ENCODE measurements around the gene SNRPB. TPM values are rescaled to one million over a fixed set of nuclear protein-coding genes. Genes with fewer than 3 reads are reported as not detected.
"Not testable (repeated sequence)": the region's sequence is repeated elsewhere in the genome, so short reads cannot be mapped to it uniquely, and the experiment has no call there.

The SNRPB gene
- 101 TPM for total RNA-seq

- DNase-seq: peak; percentile 99
Measured at GRCh38 chr20:2470423-2471193, at the start of gene SNRPB. Gene SNRPB, minus strand, starts transcription at chr20:2470789. Its CDS starts 99 bp downstream, at chr20:2470690.

GRCh38 chr20:2519115-2519809 is 48.7 kb upstream of the SNRPB start:
- no peak for DNase-seq

- DNase-seq: no peak
Measured at GRCh38 chr20:2518558-2518957, 48.0 kb upstream of the SNRPB start.

DNA sequence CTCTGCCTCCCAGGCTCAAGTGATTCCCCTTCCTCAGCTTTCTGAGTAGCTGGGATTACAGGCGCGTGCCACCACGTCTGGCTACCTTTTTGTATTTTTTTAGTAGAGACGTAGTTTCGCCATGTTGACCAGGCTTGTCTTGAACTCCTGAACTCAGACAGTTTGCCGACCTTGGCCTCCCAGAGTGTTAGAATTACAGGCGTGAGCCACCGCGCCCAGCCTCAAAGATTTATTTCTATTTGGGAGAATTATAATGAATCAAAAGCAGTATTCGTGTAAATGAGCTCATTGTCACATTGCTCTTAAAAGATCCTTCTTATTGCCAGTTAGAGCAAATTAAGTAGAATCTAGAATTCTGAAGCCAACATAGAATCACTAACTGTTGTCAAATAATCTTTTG is 47.5 kb upstream of the SNRPB start:
- no peak for DNase-seq

GRCh38 chr20:2516399-2516798 is 45.8 kb upstream of the SNRPB start:
- DNase-seq: no peak

- no peak for DNase-seq
Measured at GRCh38 chr20:2515203-2515602, 44.6 kb upstream of the SNRPB start.

- DNase-seq: no peak
Measured at GRCh38 chr20:2509794-2510193, 39.2 kb upstream of the SNRPB start.

DNA sequence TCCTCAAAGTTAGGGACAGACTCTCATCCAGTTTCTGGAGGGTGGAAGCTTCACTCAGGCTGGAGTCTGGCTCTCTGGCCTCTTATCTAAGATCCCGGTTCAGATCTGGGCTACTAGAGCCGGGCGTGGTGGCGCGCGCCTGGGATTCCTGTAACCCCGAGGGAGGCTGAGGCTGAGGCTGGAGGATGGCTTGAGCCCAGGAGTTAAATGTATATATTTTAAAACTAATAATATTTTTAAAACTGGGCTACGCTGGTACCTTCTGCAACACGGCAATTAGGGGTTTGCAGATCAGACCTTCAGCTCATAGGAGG is 38.8 kb upstream of the SNRPB start:
- DNase-seq: no peak

DNA sequence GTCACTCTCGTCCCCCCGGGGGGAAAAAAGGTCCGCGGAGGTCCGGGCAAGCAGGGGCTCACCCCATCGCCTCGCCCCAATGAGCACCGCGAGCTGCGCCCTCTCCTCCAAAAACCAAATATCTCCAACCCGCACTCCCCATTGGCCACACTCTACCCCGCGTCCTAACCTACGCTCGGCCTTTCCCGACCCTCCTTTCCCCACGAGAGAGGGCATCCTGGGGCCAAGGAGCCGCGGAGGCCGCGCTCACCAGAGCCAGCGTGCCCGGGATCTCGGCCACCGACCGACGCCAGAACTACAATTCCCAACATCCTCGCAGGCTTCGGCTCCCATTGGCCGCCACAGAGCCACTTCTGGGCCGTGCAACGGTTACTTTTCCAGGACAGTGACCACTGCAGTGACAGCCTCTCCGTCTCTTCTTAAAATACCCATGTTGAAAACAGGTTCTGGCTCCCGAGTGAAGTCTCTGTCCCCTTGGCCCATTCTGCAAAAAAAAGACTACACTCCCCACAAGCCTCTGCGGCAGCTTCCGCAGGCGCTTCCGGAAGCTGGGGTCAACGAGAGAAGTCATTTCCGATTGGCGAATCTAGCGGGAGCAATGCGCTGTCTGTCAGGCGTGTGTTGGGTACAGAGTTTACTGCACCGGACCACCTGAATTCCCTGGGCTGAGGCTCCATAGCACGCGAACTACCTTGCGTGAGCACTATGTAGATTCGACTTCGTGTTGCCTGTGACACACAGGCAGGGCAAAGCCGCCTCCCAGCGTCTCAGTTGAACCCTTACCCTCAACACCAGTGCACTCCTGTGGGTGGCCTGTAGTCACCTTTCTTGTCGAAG is 38.3 kb upstream of the SNRPB start, which contains the start of gene ZNF343:
TSS of gene ZNF343 (minus strand) at position 285 of the 837 bp plus-strand sequence. CDS start 15,020 bp downstream, outside the sequence.
- peak; percentile 94 for DNase-seq

DNA sequence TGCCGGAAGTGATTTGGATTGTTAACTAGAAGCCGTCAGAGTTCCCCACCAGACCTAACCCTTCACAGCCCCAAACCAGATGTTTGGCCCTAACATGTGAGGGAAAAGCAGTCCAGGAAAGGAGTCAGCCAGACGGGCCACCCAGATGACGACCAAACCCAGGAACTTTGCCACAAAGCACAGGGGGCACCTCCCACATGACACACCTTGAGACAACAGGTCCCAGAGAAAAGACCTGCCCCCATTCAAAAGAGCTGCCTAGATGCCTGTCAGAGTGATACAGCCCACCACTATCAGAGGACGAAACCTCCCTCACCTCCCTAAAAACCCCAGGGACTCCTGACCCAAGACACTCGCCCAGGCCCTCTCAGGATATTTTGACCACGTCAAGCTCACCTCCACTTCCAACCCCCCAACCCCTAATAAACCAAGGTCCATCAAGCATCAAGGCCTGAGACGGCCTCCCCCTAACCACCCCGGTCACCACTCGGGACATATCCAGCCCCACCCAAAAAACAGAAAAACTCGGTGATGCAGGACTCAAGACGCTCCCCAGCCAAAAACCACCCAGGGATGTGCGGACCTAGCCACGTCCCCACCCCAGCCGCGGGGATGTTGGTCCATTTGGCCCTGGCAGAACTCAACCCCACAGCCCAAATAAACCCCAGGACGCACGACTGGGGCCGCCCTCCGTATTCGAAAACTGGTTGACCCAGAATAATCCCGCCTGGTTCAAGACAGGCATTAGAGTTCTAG is 37.5 kb upstream of the SNRPB start:
- DNase-seq: peak; percentile 27

- no peak for DNase-seq
Measured at GRCh38 chr20:2507464-2507863, 36.9 kb upstream of the SNRPB start.

GRCh38 chr20:2506426-2506825 is 35.8 kb upstream of the SNRPB start:
- DNase-seq: not testable (repeated sequence)

- not testable (repeated sequence) for DNase-seq
Measured at GRCh38 chr20:2504803-2505202, 34.2 kb upstream of the SNRPB start.

DNA sequence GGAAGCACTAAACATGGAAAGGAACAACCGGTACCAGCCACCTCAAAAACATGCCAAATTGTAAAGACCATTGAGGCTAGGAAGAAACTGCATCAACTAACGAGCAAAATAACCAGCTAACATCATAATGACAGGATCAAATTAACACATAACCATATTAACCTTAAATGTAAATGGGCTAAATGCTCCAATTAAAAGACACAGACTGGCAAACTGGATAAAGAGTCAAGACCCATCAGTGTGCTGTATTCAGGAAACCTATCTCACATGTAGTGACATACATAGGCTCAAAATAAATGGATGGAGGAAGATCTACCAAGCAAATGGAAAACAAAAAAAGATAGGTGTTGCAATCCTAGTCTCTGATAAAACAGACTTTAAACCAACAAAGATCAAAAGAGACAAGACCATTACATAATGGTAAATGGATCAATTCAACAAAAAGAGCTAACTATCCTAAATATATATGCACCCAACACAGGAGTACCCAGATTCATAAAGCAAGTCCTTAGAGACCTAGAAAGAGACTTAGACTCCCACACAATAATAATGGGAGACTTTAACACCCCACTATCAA is 32.3 kb upstream of the SNRPB start:
- DNase-seq: not testable (repeated sequence)

DNA sequence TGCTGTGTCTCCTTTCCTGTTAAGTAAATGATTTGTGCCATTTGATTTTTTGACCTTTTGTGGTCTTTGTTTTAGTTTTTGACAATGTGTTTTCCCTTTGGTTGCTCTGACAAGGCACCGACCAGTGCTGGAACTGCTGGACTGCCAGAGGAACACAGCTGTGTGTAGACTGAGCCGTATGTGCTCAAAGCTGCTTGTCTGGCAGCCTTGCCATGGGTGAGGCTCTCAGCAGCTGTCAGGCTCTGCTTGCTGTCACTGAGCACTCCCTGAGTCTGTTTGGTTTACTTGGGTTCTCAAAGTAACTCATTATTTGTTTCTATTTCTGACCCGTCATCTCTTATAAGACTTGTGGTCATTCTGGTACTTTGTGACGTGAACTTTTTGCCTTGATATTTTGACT is 15.1 kb upstream of the SNRPB start:
- DNase-seq: peak; percentile 85

- no peak for DNase-seq
Measured at GRCh38 chr20:2485080-2485479, 14.5 kb upstream of the SNRPB start.

DNA sequence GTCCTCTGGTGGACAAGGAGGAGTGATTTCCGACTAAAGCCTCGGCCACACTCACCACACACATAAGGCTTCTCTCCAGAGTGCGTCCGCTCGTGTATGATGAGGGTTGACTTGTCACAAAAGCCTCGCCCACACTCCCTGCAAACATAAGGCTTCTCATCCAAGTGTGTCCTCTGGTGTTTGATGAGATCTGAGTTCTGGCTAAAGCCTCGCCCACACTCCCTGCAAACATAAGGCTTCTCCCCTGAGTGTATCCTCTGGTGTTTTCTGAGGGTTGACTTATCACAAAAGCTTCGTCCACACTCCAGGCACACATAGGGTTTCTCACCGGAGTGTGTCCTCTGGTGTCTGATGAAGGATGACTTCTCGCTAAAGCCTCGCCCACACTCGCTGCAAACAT is 12.9 kb upstream of the SNRPB start:
- no peak for DNase-seq

DNA sequence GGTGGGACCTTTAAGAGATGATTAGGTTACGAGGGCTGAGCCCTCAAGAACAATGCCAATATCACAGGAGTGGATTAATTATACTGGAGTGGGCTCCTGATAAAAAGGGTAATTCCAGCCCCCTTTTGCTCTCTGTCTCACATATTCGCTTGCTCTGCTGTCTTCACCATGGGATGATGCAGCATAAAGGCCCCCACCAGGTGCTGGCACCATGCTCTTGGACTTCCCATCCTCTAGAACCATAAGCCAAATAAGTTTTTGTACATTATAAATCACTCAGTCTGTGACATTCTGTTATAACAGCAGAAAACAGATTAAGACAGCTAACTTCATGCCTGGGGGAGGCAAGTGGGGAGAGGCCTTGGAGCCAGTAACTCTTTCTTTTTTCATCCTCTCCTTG is 9.8 kb upstream of the SNRPB start:
- no peak for DNase-seq

DNA sequence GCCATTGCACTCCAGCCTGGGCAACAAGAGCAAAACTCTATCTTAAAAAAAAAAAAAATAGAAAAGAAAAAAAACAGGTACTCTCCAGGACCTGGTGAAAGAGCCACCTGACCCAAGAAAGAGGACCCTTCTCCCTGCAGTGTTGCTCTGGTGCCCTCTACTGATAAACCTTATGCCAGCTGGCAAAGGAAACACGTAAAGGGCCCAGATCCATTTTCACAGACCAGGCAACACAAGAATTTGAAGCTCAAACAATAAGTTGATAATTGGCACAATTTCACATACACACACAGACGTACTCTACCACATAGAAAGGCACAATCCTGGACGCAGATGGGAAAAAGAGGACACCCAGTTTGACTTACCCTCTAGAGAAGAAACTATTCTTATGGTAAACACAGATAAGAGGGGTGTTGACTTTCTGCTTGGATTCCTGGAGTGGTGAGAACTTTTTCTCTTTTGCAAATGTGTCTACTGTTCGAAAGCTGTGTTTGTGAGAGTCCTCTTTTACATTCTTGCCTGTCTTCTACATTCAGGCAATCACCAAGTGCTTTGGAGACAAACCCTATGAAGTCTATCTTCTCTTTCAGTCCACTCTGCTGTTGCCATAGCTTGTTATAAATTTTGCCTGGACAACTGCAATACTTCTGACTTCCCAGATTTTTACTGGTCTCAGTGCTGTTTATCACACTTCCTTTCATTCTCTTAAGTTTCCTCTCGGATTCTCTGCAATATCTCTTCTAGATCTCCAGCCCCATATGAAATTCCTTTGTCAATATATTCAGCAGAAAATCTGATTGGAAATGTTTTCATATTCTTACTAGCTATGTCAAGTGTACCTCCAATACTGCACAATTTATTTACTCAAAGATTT is 6.4 kb upstream of the SNRPB start:
- no peak for DNase-seq

DNA sequence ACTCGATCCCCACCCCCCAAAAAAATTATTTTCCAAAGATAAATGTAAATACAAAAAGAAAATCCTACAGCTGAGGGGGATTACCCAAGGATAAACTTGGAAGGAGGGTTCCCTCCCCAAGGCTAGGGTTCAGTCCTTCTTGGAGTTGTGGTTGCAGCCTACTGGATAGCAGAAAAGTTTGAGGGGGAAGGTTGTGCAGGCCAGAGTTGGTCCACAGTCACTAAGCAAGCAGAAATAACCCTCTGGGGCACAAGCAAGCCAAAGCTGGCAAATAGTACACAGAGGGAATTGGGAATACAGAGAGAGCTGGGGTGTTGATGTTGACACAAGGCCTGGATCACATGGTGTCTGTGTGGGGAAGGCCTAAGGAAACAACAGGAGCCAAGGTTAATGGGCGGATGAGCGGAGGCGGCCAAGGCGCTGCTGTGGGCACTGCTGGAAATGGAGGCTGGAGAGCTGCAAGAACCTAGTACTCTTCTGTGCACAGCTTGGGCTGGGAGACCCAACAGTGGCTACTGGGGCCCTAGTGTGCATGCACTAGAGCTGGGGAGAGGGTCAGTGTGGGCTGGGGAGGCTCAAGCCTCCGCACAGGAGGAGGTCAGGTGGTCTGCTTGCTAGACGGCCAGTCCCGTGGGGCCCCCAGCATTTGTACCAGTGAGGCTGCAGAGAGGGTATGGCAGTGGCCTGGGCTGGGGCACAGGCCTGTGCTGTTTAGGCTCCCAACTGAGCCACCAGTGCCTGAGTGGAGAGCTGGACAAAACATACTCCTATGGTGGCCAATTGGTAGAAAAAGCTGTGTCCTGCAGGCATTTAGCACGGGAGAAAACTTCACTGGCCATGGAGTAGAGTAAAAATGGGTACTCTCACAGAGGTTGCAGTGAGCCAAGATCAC is 5.5 kb upstream of the SNRPB start:
- no peak for DNase-seq
